ENCODE measurements around the gene RABGAP1.

Gene RABGAP1

DNA sequence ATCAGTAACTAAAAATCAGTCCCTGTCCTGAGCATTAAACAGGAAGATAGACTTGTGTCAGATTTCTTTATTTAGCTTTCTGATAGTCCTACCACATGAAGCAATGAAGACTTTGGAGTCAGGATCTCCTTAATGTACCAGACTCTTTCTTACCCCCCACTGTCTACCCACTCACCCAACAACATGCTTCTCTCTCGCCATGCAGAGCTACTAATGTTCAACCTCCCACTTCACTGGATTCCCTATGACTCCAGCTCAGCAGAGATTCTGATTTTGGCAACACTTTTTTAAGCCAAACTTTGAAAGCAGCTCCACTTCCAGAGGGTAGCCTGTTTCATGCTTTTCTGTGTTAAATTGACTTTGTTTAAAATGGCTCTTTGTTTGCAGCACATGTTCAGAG is 143.4 kb downstream of the RABGAP1 start:
- no peak for DNase-seq (ENCODE audit: low read depth)

DNA sequence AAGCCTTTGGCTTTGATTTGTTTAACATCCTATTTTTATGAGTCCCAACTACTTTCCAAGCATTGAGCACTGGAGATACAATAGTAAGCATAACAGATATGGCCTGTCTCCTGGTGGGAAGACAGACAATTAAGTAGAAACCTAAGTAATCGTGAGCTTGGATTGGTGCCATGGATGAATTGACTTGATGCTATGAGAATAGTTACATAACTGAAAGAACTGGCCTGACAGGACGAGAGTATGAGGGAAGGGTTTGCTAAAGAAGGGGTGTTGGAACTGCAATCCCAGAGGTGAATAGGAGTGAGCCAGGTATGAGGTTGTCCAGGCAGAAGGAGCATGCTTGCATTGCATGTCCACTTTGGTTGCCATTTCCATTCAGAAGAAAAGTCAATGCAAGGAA is 145.1 kb downstream of the RABGAP1 start:
- DNase-seq (ENCODE audit: low read depth) = no peak

DNA sequence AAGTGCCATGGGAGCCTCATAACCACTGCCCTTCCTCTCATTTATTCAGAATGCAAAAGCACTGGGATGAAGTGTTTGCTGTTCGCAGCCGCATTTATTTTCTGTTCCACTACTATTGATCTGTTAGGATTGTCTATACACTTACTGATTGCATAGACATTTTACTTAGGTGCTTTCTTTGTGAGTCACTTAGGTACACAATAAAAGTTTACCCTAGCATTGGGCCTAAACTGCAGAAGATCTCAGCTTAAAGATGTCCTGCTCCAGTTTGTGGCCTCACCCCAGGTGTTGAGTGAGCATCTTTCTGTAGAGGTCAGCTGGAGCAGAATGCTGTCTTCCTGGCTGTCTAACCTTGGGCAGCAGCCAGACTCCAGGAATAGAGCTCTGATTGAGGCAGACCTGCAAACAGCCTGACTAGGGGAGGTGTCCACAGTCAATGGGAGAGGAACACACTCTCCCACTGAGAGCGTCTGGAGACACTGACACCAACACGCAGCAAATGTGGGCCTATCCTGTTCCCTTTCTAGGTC is 146.6 kb downstream of the RABGAP1 start:
- no peak for DNase-seq (ENCODE audit: low read depth)

DNA sequence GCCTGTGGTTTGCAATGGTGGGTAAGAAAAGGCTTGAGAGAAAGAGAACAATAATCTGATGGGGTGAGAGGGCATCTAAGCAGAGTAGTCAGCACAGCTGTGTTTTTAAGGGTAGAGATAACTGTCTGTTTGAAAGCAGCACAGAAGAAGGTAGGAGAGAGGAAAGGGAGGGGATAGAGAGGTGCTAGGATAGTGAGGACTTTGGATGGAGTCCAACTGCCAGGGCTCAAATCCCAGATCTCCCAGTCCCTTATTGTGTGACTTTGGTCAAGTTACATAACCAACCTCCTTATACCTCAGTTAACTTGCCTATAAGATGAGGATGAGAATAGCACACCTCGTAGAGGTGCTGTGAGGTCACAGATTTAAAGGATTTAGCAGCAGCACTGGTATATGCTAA is 148.2 kb downstream of the RABGAP1 start:
- no peak for DNase-seq (ENCODE audit: low read depth)

DNA sequence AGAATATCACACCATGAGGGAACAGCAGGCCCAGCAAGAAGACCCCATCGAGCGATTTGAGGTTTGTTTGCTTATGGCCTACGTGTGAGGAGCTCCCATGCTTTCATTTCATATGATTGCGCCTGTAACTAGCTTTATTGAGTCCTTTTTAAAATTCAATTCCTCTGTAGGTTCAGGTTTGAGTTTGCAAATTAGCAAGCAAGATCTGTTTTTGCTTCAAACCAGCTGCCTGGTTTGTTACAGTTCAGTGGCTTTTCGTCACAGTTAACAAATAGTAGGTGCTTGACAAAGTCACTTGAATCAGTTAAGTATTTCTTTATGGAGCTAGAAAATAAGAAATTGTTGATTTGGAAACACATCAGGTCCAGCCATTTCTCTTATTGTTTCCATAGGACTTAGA is 149.0 kb downstream of the RABGAP1 start:
- no peak for DNase-seq (ENCODE audit: low read depth)

DNA sequence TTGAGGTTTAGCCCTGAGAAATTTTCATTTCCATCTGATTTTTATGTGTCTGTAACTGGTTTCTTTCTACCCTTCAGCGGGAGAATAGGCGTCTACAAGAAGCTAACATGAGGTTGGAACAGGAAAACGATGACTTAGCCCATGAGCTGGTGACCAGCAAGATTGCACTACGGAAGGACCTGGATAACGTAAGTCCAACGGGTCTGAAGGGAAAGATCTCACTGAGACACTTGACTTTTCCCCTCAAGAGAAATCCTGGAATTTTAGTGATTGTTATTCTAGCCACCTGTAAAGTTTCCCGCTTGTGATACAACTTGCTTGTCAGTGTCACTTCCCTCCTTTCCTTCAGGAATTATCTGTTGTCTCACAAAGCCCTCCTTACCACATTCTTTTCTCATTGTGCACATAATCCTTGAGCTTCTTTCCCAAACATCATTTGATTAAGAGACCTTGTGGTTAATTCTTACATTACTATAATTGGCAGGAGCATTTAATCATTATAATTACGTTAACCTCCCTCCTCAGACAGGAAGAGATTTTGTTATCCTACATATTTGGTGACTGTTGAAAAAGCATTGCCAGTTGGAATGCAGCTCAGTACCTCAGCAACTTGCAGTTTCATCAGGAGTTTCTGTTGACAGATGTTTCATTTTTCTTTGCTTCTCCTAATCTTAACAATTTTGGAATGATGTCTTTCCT is 149.5 kb downstream of the RABGAP1 start:
- DNase-seq (ENCODE audit: low read depth) = peak; percentile 45

DNA sequence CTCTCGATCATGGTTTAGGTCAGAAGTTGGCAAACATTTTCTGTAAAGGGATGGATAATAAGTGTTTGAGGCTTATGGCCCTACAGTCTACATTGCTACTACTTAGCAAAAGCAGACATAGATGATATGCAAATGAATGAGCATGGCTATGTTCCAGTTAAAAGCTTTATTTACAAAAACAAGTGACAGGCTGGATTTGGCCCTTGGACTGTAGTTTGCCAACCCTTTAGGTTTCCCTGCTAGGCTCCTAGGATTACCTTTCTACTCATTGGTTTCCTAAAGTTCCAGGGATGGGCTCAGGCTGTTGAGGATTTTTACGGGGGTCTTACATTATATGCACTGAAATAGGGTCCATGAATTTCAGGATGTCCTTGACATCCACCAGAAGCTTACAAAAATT is 150.1 kb downstream of the RABGAP1 start:
- no peak for DNase-seq (ENCODE audit: low read depth)

DNA sequence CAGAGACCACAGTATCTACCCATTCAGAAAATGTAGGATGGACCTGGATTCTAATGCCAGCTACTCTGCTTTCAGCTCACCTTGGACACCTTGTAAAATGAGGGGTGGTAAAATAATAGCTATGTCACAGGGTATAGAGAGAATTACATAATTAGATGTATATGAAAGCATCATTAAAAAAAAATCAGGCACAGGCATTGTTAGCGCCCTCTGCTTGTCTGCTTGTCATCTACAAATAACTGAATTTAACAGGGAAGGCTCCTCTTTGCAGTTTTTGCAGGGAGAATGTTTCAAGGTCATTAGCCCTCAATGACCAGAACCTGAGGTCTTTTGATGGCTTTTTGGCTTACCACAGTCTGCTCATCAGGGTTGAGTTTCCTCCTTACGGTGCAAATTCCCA is 150.6 kb downstream of the RABGAP1 start:
- no peak for DNase-seq (ENCODE audit: low read depth)

DNA sequence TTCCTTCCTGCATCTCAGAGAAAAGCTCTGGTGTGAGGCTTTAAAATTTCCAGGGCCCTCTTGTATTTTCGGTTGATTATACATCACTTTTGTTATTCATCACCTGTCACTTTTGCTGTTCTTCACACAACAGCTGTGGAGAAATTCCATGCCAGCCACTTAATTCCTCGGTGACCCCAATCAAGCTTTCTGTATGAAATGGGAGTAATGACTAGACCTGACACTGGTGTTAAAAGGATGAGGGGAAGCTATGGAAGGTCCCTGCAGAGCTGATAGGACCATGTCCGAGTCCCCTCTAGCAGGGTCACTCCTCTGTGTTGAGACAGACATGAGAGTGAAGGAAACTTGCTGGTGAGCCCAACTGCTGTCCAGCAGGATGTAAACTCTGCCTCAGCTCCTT is 152.3 kb downstream of the RABGAP1 start:
- no peak for DNase-seq (ENCODE audit: low read depth)

DNA sequence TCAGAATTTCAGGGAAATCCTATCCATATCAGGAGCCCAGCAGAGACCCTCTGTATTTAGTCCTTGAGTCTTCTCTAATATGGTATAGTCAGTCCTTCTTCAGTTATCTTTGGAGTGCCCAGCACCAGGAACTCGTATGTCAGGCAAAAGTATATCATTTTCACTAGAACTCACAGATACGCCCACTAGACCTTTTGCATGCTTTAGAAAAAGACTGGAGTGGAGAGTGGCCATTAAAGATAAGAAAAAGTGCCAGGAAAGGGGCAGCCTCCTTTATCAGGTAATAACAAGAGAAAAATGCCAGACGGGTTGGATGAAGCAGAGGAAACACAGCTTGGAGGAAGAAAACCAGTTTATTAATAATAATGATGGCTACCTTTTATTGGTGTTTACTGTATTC is 156.2 kb downstream of the RABGAP1 start:
- DNase-seq (ENCODE audit: low read depth) = no peak

DNA sequence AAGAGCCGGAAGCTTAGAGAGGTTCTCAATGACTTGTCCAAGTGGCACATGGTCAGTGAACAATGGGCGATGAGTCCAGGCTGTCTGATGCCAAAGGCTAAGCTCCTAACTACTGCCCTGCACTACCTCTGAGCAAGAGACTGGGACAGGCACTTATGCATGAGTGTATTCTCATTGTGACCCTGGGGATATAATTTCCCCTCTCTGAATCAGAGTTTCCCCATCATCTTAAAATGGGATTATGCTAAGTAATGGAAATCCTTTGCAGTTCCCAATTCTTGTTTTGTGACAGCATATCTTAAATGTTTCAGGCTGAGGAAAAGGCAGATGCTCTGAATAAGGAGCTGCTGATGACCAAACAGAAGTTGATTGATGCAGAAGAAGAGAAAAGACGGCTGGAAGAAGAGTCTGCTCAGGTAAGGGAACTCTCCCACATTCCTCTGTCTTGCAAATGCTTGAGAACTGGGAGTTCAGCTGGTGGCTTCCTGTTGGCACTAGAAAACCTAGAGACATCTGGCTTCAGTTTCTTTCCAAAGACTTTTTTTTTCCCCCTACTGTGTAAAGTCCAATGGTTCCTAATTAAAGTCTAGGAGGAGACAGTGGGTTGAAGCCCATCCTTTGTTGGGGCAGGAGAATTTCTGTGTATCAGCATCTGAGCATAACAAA is 156.7 kb downstream of the RABGAP1 start:
- no peak for DNase-seq (ENCODE audit: low read depth)

DNA sequence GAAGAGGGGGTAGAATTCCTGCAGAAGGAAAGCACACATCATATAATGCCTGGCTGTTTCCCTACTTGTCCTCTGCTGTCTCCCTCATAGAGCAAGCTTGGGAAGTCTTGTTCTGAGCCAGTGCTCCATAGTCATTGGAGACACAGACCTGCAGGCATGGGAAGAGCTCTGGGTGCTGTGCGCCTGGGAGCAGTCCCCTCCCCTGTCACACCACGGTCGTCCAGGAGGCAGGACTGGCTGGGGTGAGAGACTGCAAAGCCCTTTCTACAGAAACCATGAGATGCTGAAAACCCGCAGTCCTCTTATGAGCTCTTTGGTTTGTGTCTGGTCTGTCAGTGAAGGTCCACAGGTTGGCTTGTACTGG is 157.3 kb downstream of the RABGAP1 start:
- DNase-seq (ENCODE audit: low read depth) = no peak

DNA sequence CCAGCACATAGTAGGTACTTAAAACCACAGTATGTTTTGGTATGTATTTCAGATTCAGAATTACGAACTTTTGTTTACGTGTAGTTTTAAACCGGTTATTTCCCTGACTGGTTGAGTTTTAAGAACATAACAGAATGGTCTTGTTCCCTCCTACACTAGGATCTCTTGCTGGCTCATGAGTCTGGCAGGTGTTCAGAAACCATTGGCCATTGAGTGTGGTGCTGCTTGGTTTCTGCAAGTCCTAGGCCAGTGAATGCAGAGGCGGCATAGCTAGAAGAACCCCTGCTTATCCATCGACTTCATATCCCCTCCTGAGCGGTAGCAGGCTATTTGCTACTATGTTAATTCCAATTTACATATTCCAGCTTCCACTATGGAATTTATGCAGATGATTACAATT is 158.2 kb downstream of the RABGAP1 start:
- DNase-seq (ENCODE audit: low read depth) = no peak

DNA sequence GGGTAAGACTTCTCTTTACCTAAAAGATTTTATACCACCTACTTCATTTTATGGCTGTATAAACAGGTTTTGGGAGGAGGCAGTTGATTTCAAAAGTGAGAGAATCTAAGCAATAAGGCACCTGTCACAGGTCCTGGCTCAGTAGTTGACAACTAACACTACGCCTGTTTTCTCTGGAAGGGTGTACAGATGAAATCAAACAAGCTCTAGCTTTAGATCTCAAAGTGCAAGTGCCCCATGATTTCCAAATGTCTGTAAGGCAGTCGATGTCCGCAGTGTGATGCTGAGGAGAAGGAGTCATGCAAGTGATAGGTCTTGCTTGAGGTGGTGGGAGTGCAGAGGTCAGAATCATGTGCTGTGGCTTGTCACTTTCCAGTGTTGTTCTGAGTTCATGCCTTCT is 158.7 kb downstream of the RABGAP1 start:
- DNase-seq (ENCODE audit: low read depth) = no peak

DNA sequence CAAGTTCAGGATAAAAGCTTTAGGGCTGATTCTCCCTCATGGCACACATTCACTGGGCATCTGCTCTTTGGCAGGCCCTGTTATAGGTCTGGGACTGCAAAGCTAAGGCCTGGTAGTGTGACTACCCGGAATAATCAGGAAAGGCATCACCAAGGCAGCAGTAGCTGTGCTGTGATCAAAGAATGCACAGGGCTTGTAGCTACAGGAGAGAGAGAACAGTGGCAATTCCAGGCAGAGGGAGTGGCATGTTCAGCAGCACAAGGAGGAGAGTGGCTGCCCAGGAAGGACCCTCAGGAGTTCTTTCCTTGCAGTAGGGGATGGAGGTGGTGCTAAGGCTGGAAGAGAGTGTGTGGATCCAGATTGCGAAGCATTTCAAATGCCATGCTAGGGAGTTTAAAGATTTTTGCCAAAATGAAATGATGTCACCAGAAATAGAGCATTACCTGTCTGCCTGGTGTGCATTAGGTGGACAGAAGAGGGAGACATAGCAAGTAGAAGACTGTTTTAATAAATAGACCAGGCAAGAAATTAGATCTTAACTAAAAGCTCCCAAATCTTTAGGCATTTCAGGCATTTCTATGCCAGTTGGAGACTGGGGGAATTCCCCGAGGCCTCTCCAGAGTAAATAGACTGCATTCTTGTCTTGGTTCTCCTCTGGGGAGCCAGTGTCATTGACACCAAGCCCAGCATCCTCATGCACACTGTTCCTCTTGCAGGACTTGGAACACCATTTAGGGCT is 161.7 kb downstream of the RABGAP1 start:
- no peak for DNase-seq (ENCODE audit: low read depth)

DNA sequence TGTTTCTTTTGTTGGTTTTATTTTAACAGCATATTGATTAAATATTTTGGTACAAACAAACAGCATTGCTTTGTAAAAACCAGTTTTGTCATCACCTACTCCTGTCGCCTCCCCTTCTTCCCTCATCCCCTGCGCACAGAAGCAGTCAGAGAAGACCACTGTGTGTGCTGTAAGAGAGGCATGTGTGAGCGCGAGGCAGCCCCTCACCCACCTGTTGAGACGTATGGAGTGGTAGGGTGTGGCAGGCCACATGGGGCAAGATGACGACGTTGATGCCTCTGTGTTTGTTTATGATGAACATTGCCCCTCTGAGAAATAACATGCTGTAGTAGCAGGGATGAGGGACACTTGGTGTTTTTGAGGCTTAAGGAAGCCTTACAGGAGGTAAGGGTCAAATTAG is 164.0 kb downstream of the RABGAP1 start:
- DNase-seq (ENCODE audit: low read depth) = no peak

DNA sequence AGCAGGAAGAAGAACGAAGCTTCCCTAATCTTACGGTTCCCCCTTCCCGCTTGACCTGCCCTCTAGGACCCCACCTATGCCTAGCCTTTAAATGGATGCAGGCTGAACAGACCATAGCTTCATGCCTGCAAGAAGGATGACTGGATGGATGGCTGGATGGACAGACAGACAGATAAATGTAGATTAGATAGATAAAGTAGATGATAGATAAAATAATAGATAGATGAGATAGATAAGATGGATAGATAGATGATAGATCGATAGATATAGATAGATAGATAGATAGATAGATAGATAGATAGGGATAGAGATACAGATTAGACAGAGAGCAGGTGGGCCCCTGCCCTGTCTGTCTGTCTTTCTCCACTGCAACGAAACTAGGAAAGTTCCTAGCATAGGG is 164.7 kb downstream of the RABGAP1 start:
- DNase-seq (ENCODE audit: low read depth) = no peak

DNA sequence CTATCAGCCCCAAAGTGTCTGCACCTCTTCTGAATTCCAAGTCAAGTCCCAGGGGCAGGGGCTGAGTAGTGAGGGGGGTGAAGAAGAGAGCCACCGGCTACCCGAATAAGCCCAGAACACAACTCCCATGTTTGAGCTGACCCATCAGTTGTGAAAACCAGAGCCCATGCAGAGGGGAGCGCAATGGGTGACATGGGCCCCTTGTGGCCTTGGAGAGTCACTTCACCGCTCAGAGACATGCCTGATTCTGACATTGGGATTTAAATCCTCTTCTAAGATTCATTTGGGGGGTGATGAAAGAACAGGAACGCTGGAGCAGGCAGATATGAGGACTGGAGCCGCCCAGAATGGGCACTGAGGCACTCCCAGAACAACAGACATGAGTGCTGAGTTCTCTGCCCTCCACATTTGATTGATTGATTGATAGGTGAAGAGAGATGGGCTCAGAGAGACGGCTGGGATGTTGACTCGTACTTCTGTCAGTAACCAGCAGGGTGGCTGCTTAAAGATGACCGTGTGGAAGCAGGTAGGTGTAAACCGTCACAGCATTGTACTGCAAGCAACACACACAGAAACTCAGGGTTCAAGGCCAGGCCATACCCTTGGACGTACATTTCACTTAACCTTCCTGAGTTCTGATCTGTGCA is 166.9 kb downstream of the RABGAP1 start:
- no peak for DNase-seq (ENCODE audit: low read depth)

DNA sequence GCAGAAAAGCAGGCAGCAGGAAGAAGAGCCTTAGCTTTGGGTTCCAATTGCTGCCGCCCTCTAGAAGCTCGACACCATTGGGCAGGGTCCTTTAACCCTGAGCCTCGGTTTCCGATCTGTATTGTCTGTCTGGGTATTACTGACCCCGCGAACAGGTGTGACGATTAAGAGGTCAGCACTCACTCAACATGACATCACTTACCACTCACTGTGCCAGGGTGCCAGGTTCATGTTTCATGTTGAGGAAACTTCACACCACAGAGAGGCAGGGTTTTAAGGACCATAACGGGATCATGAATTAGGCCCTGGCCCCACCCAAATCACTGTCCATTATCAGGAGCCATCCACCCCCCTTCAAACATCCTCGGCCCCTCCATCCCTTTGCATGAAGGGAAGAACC is 168.2 kb downstream of the RABGAP1 start:
- DNase-seq (ENCODE audit: low read depth) = no peak

DNA sequence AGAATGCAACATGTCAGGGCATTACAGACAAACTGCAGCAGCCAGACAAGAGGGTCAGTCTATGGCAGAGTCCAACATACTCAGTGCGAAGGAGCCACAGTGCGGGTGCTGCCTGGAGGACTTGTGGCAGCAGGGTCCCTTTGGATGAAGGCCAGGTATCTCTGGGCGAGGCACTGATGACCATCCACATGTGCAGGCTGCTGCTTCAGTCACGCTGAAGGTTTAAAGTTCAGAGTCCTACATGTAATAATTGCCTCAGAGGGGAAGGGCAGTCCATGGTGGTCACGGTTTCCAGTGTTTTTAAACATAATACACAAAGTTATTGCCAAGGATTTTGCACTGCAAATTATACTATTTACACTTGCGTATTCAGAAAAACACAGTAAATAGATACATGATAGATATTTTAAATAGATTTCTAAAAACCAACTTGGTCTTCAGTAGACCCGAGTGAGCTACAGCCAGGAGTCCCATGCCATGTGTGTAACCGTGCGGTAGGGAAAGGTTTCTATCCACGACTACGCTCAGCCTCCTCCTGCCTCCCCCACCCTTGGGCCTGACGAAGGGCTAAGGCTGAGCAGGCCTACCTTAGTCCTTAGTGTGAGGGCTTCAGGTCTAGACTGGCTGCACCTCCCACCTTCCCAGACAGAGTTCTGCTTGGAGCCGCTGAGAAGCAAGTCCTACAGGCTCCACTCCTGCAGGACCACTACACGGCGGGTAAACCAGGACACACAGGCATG is 168.9 kb downstream of the RABGAP1 start:
- DNase-seq (ENCODE audit: low read depth) = no peak

DNA sequence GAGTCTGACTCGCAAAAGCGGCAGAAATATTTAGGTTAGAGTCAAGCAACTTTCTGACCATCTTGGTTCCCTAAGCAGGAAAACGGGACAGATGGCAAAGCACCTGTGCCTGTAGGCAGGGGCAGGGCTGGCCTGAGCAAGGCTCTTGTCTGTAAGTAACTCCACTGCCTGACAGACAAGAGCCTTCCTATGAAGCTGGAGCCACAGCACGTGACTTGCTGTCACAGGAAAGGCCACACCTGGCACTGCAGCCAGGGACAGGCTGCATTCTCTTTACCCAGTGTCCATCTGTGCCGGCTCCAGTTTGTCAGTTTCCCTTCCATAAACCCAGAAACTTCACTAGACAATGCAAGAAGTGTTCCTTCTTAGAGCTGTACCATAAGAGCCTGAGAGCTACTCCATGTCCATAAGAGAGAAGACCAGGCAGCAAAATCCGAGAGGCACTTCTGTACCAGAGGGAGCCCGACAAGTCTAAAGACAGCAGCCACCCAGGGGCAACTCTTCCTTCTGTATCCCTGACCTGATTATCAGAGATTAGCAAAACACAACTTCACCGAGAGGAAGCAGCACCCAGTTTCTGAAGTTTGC is 170.7 kb downstream of the RABGAP1 start:
- DNase-seq (ENCODE audit: low read depth) = no peak
